ENCODE measurements around the gene LDB2. TPM values are rescaled to one million over a fixed set of nuclear protein-coding genes. Genes with fewer than 3 reads are reported as not detected.

The LDB2 gene
- total RNA-seq, 1 donor from 2014 or later: 3.1 TPM

DNA sequence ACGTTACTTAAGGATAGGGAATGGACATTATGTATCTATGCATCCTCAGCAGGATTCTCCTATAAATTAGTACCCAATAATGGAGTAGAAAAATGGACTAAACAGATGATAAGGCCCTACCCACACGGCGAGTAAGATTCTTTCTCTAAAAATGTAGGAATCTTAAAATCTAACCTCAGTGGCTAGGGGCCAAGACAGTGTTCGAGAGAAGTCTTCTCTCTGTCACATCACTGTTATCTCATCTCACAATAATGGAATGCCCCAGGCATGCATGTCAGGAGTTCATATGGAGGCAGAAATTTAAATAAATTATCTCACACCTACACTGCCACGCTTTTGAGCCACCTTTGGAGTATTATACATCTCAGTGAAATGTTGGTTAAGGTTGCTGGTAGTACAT is 132.9 kb downstream of the LDB2 start:
- no peaks in the 10 kb centered on the region for H3K27me3 Mint-ChIP-seq (ENCODE audit: unreplicated experiment)
- H3K4me3 Mint-ChIP-seq (ENCODE audit: unreplicated experiment): no peak overlapping the region
- TF ChIP-seq CTCF (IDR thresholded peaks at IDR 0.05; ENCODE audit: partially characterized antibody, unreplicated experiment): no peak
- H3K4me1 Mint-ChIP-seq (ENCODE audit: low read depth, unreplicated experiment): no peaks in the 10 kb centered on the region
- DNase-seq: no peak
- H3K9me3 Mint-ChIP-seq (ENCODE audit: unreplicated experiment): no peaks in the 10 kb centered on the region
- no peak overlapping the region for H3K27ac Mint-ChIP-seq (ENCODE audit: unreplicated experiment)
- H3K36me3 Mint-ChIP-seq (ENCODE audit: unreplicated experiment): no peaks in the 10 kb centered on the region

DNA sequence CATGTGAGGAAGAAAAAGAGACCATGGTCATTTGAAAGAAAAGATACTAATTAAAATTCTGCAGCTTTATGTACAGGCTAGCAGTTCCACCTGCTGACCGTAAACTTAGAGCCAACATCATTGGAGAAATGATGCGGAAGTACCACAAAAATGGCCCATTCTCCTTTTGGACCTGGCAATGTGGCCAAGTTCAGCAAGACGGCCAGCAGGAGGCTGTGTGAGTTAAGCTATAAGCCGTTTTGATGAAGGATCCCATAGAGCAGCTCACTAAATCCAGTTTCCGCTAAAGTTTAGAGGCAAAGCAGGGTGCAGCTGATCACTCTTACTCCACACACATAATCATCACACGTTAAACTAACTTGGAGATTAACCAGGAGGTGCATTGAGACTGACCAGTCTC is 133.8 kb downstream of the LDB2 start:
- Mint-ChIP-seq H3K4me3 (ENCODE audit: unreplicated experiment) (no peak overlapping the region), H3K27me3 (ENCODE audit: unreplicated experiment) (no peaks in the 10 kb centered on the region), H3K36me3 (ENCODE audit: unreplicated experiment) (no peaks in the 10 kb centered on the region), H3K27ac (ENCODE audit: unreplicated experiment) (no peak overlapping the region), H3K9me3 (ENCODE audit: unreplicated experiment) (no peaks in the 10 kb centered on the region), H3K4me1 (ENCODE audit: low read depth, unreplicated experiment) (no peaks in the 10 kb centered on the region)
- TF ChIP-seq CTCF (IDR thresholded peaks at IDR 0.05; ENCODE audit: partially characterized antibody, unreplicated experiment): peak; percentile 38
- DNase-seq: peak; percentile 27

- H3K27ac Mint-ChIP-seq (ENCODE audit: unreplicated experiment): no peak overlapping the region
- H3K27me3 Mint-ChIP-seq (ENCODE audit: unreplicated experiment): no peaks in the 10 kb centered on the region
- no peak for DNase-seq
- peaks cover 2% of the 10 kb centered on the region for H3K4me1 Mint-ChIP-seq (ENCODE audit: low read depth, unreplicated experiment)
- no peak for TF ChIP-seq CTCF (IDR thresholded peaks at IDR 0.05; ENCODE audit: partially characterized antibody, unreplicated experiment)
- no peak overlapping the region for H3K4me3 Mint-ChIP-seq (ENCODE audit: unreplicated experiment)
- H3K9me3 Mint-ChIP-seq (ENCODE audit: unreplicated experiment): no peaks in the 10 kb centered on the region
- no peaks in the 10 kb centered on the region for H3K36me3 Mint-ChIP-seq (ENCODE audit: unreplicated experiment)
These were observed 137.7 kb downstream of the LDB2 start for GRCh38 chr4:16760617-16761363.

- H3K4me1 Mint-ChIP-seq (ENCODE audit: low read depth, unreplicated experiment): peaks cover 2% of the 10 kb centered on the region
- H3K9me3 Mint-ChIP-seq (ENCODE audit: unreplicated experiment): no peaks in the 10 kb centered on the region
- peaks cover 1% of the 10 kb centered on the region for H3K27me3 Mint-ChIP-seq (ENCODE audit: unreplicated experiment)
- no peak for TF ChIP-seq CTCF (IDR thresholded peaks at IDR 0.05; ENCODE audit: partially characterized antibody, unreplicated experiment)
- no peak overlapping the region for H3K27ac Mint-ChIP-seq (ENCODE audit: unreplicated experiment)
- H3K4me3 Mint-ChIP-seq (ENCODE audit: unreplicated experiment): no peak overlapping the region
- no peaks in the 10 kb centered on the region for H3K36me3 Mint-ChIP-seq (ENCODE audit: unreplicated experiment)
- no peak for DNase-seq
These were observed 138.4 kb downstream of the LDB2 start for GRCh38 chr4:16759931-16760582.

- Mint-ChIP-seq H3K27ac (ENCODE audit: unreplicated experiment) (no peak overlapping the region), H3K4me1 (ENCODE audit: low read depth, unreplicated experiment) (peaks cover 2% of the 10 kb centered on the region), H3K36me3 (ENCODE audit: unreplicated experiment) (no peaks in the 10 kb centered on the region), H3K27me3 (ENCODE audit: unreplicated experiment) (peaks cover 1% of the 10 kb centered on the region), H3K4me3 (ENCODE audit: unreplicated experiment) (no peak overlapping the region), H3K9me3 (ENCODE audit: unreplicated experiment) (no peaks in the 10 kb centered on the region)
- no peak for DNase-seq
- TF ChIP-seq CTCF (IDR thresholded peaks at IDR 0.05; ENCODE audit: partially characterized antibody, unreplicated experiment): no peak
These were observed 139.6 kb downstream of the LDB2 start for GRCh38 chr4:16758816-16759215.

All from glutamatergic neuron (in vitro differentiated cells).